Epithelial cell of umbilical artery (primary cell): ENCODE measurements around the gene UQCRFS1. TPM values are rescaled to one million over a fixed set of nuclear protein-coding genes. Genes with fewer than 3 reads are reported as not detected.

Experiments
- total RNA-seq: library from RNA; depleted of rRNA; stranded (reverse); fragments of >200 nt; gene quantifications from 2 replicates; pipeline ENCODE4 v1.2.3, GENCODE V29; 2014

The UQCRFS1 gene
- 30.5 and 42.2 TPM in 2 replicates for total RNA-seq

DNA sequence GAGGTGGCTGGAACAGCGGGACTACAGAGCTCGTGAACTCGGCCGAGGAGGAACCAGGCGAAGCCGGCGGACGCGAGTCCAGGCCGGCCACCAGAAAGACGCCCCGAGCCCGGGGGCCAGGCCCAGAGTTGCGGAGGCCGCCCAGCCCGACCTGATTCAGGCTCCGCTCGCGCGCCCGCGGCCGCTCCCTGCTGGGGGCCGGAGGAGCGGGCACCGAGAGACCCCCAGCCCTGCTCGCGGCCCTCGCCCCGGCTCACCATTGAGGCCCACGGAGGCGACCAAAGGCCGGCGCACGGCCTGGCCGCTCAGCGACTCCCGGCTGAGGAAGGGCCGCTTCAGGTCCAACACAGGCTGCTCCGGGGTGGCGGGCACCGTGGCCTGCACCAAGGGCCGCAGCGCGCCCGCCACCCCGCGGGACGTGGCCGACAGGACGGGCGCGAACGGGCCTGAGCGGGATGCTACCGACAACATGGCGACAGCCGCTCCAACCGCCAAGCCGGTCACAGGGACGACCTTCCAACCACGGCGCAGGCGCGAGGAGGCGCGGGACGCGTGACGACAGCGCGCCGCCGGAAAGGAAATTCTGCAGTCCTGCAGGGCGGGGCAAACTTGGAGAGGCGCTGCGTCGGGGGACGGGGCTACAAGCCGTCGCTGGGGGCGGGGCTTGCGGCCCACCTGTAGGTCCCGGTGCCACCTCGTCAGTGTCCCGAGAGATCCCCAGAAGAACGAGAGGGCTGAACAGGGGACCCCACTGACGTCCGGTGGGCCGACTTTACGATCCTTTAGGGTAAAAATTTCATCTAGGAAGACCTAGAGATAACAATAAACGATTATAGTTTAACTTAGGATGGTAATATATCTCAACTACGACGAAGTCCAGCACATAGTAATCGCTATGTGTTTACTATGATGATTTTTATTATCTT, at the start of gene UQCRFS1:
Gene UQCRFS1, minus strand, starts transcription at position 504 of the 926 bp plus-strand sequence. Its CDS starts 33 bp downstream, at position 471.

